ENCODE data around the gene ARIH2. TPM values are rescaled to one million over a fixed set of nuclear protein-coding genes. Genes with fewer than 3 reads are reported as not detected.

ARIH2 gene
- total and polyA plus RNA-seq, 2 of the 8 experiments (the other 6 are each of a cell fraction or from before 2014, with no cell fraction given), result 72.9 to 136 TPM

DNA sequence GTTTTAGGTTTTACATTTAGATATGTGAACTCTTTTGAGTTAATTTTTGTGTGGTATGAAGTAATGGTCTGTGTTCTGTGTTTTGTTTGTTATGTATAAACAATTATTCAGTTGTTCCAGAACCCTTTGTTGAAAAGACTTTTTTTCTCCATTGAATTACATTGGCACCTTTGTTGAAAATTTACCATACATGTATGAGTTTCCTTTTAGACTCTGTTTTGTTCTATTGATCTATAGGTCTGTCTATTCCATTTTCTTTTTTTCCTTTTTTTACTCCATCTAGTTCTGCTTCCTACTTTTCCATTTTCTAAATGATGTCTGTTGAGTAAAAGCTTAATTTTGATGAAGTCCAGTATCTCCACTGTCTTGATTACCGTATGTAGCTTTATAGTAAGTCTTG is 31.4 kb downstream of the ARIH2 start:
- Histone ChIP-seq H2AFZ (ENCODE audit: low read length) (no peak overlapping the region), H3K56ac (replicated peaks; ENCODE audit: insufficient read length, low read depth, low read length) (no peak overlapping the region), H2BK20ac (ENCODE audit: low read length) (no peak overlapping the region), H3K14ac (ENCODE audit: insufficient read length) (no peak overlapping the region), H3K36me3 (ENCODE audit: control insufficient read depth in 2 of 4, insufficient read depth in 4 of 4, low read length in 3 of 4) (peaks cover 0 to 3% (median 0%) of the 10 kb centered on the region in 4 experiments; a peak in 3 of 8 replicates), H4K91ac (replicated peaks; ENCODE audit: insufficient read length, low read length) (no peak overlapping the region), H4K8ac (ENCODE audit: extremely low read depth, insufficient read depth, low read length) (no peak overlapping the region), H2BK12ac (ENCODE audit: low read depth, low read length) (no peak overlapping the region), H4K5ac (ENCODE audit: insufficient read length, low read depth, low read length) (no peak overlapping the region), H3K4me1 (replicated peaks in 1 of 4; ENCODE audit: control insufficient read depth in 3 of 4, insufficient read depth in 4 of 4, low read length in 3 of 4) (peaks cover 0 to 7% (median 0%) of the 10 kb centered on the region in 4 experiments; a peak in 2 of 7 replicates), H3K79me1 (ENCODE audit: low read depth, low read length) (no peaks in the 10 kb centered on the region; the same call in 1 of the 2 replicates), H3K4ac (replicated peaks; ENCODE audit: insufficient read length, low read depth, low read length) (no peak overlapping the region), H4K20me1 (replicated peaks in 1 of 2; ENCODE audit: control insufficient read depth in 1 of 2, insufficient read depth in 2 of 2, low read length in 2 of 2) (peaks cover 0 to 5% of the 10 kb centered on the region in 2 experiments), H2BK15ac (ENCODE audit: low read length) (no peak overlapping the region), H3K27ac (ENCODE audit: low read depth, low read length) (no peak overlapping the region), H3K23me2 (ENCODE audit: low read depth, low read length) (no peaks in the 10 kb centered on the region), H3K27me3 (replicated peaks in 1 of 4; ENCODE audit: control insufficient read depth in 3 of 4, extremely low read depth in 1 of 4, insufficient read depth in 3 of 4, low read length in 3 of 4) (no peaks in the 10 kb centered on the region), H3K9ac (replicated peaks in 1 of 4; ENCODE audit: extremely low read depth in 1 of 4, low read depth in 3 of 4, low read length in 3 of 4) (no peak overlapping the region), H2BK5ac (ENCODE audit: low read depth, low read length) (no peak overlapping the region), H3K79me2 (ENCODE audit: control insufficient read depth in 1 of 2, insufficient read depth in 2 of 2, low read length in 2 of 2) (peaks cover 0 to 51% of the 10 kb centered on the region in 2 experiments; a peak in 2 of 4 replicates), H3K4me3 (ENCODE audit: extremely low read depth in 1 of 4, insufficient read depth in 2 of 4, low read depth in 3 of 4, low read length in 4 of 4) (no peak overlapping the region), H3K9me3 (ENCODE audit: insufficient read depth in 2 of 2, low read depth in 1 of 2, low read length in 1 of 2) (no peaks in the 10 kb centered on the region), H2AK5ac (ENCODE audit: low read depth, low read length) (no peak overlapping the region), H2BK120ac (replicated peaks; ENCODE audit: low read depth, low read length) (no peak overlapping the region), H3K18ac (ENCODE audit: extremely low read depth, low read length) (no peak overlapping the region), H3K4me2 (ENCODE audit: insufficient read depth in 1 of 2, low read depth in 2 of 2, low read length in 2 of 2) (no peak overlapping the region), H3K23ac (ENCODE audit: insufficient read length) (no peak overlapping the region)
- FAIRE-seq (no peak), DNase-seq (ENCODE audit: low read depth in 1 of 2, low spot score in 2 of 2) (no peak)
- CTCF ChIA-PET (ENCODE audit: partially characterized antibody), result interaction anchor here (0.5 to 6.1 kb wide), 5 partner anchors 8 to 240 kb away, joined by 3 to 53 read pairs (median 4); no protein-coding TSS in a partner anchor
- WGBS, 2 experiments (ENCODE audit: extremely low coverage in 1 of 2, insufficient coverage in 1 of 2, insufficient read length in 1 of 2, insufficient replicate concordance in 2 of 2, low coverage in 1 of 2, low lambda C conversion rate in 2 of 2, missing lambda C conversion rate in 1 of 2), result 100% methylated on average over 1 of the region's 1 CpG; no CpG with 5 or more reads in 1 of the 2 experiments
- POLR2A ChIA-PET (ENCODE audit: partially characterized antibody), result no interaction called here
- TF ChIP-seq CBX8 (IDR thresholded peaks at IDR 0.05; ENCODE audit: borderline replicate concordance, low read depth, low read length) (no peak), CHD2 (IDR thresholded peaks at IDR 0.05; ENCODE audit: low read length) (no peak), GABPA (IDR thresholded peaks at IDR 0.05; ENCODE audit: borderline replicate concordance, insufficient read depth, low read length) (no peak), SP4 (IDR thresholded peaks at IDR 0.05; ENCODE audit: low read length) (no peak), CHD1 (IDR thresholded peaks at IDR 0.05; ENCODE audit: low read depth, low read length) (no peak), KDM1A (IDR thresholded peaks at IDR 0.05; ENCODE audit: borderline replicate concordance, low read length) (no peak), HDAC2 (IDR thresholded peaks at IDR 0.05; ENCODE audit: borderline replicate concordance in 1 of 2, low read depth in 2 of 2, low read length in 2 of 2) (no peak), SAP30 (IDR thresholded peaks at IDR 0.05; ENCODE audit: insufficient read depth, insufficient replicate concordance, low read length) (no peak), MAFK (IDR thresholded peaks at IDR 0.05; ENCODE audit: low read depth, low read length) (no peak)

Data from H1 (cell line).